DLD1 (cell line): ENCODE measurements around the gene CPNE4.

Experiments
- in situ Hi-C: cut with HindIII; loops from 2 replicates; pipeline ENCODE4 v1.10.0; 2017; ENCODE audit warnings: low sequenced_read_pairs

Gene CPNE4

GRCh38 chr3:132017137-132017536 lies 17.7 kb downstream of the CPNE4 start:
- in situ Hi-C loops = no loop called here

DNA sequence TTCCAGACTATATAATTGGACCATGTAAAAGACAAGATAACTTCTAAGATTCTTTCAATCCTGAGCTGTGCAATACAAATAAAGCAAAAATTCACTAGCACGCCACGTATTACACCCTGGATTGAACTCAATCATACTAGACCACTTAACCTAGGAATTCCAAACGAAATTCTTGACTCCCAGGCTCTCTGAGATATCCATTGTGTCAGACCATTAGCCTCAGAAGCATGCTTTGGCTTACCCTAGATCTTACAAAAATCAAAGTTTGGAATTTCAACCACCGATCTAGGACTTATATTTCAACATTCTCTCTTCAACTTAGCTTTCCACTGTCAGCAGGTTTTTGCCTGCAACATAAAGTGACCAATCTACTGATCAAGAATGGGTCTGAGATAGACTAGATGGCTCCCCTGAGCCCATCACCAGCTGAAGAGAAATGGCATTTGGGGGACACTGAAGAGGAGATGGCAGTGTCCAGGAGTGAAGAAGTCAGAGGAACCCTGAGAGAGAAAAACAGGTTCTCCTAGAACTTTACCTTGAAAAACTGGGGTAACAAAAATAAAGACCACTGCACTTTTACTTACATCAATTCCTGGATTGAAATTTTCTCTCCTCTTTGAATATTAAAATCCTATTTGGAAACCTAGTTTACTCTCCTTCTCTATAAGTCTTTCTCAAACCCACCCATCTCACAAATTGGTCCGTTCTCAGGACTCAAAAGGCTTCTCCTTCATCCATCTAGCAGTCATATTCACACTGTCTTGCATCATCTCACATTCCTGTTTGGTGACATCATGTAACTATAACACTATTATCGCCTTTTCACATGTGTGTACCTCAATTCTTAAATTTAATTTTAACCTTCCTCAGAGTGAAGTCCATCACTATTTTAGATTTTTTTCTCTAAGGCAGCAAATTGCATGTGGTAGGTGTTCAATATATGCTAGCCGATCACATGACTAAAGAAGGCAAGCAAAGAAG lies 18.5 kb downstream of the CPNE4 start:
- in situ Hi-C loops = no loop called here

DNA sequence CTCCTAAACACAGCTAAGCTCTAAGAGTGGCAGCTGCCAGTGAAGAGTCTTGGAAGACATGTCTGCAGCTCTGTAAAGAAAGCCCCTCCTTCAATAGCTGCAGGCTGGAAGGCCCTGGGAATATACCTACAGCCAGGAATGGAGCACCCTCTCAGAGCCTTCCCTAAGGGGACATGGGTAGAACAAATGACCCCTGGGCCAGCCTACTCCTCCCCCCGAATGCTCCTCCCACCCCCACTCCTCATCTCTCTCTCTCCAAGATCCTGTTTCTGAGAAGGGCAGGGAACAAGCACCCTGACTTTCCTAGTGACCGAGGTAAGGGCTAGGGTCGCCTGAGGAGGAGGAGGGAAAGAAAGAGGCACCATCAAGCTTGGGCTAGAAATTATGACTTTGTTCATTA lies 20.7 kb downstream of the CPNE4 start:
- in situ Hi-C loops = no loop called here

- in situ Hi-C loops = no loop called here
Observed at GRCh38 chr3:132009241-132009640, 25.6 kb downstream of the CPNE4 start.

DNA sequence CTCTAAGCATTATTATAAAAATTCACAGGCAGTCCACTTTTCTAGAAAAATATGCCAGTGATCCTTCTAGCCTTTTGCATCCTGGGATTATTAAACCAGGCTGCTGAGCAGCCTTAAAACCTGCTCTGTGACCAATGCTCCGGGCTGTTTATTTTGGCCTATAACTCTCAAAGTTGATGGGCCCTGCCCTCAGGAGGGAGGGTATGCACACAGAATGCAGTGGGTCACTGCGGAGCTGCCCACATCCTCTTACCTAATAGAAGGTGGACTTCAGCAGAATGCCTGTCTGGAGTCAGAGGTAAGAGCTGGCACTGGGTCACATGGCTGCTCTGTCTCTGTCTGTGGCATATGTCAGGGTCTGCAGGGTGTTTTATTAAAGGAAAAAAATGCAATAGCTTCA lies 26.0 kb downstream of the CPNE4 start:
- in situ Hi-C loops = no loop called here

GRCh38 chr3:132007617-132008016 lies 27.2 kb downstream of the CPNE4 start:
- in situ Hi-C loops = no loop called here

DNA sequence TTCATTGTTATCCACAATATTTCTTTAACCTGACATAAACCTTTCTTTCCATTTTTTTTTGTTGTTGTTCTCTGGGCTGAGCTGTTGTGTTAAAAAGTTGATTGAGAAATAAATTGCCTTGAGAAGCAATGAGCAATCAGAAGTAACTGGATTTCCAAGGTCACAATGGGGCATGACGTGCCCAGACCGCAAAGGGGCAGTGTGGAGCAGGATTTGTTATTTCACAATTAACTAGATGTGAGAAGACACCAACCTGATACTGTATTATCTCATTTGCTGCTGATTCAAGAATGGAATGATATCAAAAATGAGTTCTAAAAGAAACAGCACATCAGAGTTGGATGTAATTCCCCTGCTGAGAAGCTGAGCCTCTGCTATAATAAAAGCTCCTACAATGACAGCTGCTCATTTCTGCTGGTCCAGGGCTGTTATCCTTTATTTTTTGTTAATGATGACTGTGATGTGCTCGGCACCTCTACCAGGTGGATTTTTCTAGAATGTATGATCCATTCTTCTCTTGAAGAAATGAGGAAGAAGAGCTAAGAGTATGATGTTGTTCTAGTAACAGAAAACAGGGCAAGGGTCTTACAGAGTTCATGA lies 28.1 kb downstream of the CPNE4 start:
- in situ Hi-C loops = no loop called here

DNA sequence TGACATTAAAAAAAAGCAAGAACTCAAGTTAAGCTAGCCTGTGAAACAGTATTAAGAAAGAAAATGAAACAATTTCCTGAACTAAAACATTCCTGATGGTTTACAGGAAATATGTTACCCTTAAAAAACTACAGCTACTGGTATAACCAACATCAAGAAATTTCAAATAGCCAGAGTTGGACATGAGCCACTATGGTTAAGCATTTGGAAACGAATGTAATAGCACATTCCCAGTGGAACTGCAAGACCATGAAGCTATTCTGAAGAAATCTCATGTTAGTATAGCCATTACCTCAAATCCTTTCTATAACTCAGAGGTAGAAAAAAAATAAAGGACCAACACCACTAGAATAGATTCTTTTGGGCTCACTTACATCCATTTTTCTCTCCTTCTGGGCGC lies 30.2 kb downstream of the CPNE4 start:
- in situ Hi-C loops = no loop called here

DNA sequence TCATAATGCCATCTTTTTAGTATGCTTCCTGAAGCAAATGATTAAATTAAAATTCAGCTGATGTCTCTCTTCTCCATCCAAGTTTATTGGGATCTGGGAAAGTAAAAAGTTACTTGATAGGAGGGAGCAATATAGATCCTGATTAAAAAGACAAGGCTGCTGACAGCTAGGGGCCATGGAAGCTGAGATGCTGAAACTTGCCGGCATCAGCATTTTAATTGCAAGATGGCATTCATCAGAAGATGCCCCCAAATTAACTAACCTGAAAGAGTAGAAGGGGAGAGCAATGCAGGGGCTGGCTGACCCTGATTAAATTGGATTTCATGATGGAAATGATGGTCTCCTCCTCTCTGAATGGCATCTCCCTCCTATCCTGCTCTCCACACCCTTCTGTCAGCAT lies 31.1 kb downstream of the CPNE4 start:
- in situ Hi-C loops = no loop called here

DNA sequence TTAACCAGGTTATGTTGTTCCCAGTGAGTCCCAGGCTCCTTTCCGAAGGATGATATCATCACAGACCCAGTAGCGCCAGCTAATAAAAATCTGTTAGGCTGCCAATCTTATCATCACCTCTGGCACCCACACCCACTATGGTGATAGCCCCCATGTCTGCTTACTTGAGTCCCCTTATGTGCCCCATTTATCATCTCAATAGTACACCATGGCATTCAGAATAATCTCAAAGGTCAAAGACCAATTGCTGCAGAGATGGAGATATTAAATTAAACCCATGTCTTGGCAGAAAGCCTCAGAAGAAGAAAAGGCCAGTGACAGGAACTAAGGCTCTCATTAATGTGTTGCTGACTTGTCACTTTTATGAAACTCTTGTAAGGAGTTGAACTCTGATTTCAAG lies 32.8 kb downstream of the CPNE4 start:
- in situ Hi-C loops = no loop called here

- in situ Hi-C loops = no loop called here
Observed at GRCh38 chr3:132001036-132001435, 33.8 kb downstream of the CPNE4 start.

- in situ Hi-C loops = no loop called here
Observed at GRCh38 chr3:131998027-131998426, 36.8 kb downstream of the CPNE4 start.

GRCh38 chr3:131995891-131996290 lies 38.9 kb downstream of the CPNE4 start:
- in situ Hi-C loops = no loop called here

GRCh38 chr3:131989318-131989717 lies 45.5 kb downstream of the CPNE4 start:
- in situ Hi-C loops = no loop called here

- in situ Hi-C loops = no loop called here
Observed at GRCh38 chr3:131988209-131988608, 46.6 kb downstream of the CPNE4 start.

DNA sequence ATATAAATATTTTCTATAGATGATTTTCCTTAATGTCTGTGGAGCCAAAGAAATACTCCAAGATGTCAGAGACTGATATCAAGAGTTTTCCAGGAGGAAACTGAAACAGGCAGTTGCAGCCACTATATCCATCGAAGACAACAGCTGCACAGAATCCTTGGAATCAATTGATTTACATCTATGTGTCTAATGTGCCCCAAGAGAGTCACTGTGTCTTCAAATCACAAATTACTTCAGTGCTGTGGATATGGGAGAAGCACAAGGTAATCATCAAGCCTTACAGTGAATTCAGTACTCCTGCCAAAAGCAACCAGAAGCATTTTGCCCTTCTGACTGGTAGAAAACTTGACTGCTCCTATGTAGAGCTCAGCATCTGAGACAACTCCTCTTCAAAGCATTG lies 51.1 kb downstream of the CPNE4 start:
- in situ Hi-C loops = no loop called here

DNA sequence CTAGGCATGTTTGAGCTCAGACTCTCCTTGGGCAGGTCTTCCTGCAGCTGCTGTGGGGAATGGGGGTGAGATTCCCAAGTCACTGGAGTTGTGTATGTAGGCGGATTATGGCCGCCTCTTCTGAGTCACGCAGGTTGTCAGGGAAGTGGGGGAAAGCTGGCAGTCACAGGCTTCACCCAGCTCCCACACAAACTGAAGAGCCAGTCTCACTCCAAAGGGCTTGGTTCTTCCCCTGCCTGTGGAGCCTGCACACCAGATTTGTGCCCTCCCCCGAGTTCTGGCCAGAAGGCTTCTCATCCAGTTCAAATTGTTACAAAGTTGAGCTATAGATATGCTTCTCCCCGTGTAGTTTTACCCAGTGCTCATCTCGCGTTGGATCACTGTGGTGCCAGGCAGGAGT lies 53.5 kb downstream of the CPNE4 start:
- in situ Hi-C loops = no loop called here

GRCh38 chr3:131976448-131976847 lies 58.4 kb downstream of the CPNE4 start:
- in situ Hi-C loops = no loop called here

DNA sequence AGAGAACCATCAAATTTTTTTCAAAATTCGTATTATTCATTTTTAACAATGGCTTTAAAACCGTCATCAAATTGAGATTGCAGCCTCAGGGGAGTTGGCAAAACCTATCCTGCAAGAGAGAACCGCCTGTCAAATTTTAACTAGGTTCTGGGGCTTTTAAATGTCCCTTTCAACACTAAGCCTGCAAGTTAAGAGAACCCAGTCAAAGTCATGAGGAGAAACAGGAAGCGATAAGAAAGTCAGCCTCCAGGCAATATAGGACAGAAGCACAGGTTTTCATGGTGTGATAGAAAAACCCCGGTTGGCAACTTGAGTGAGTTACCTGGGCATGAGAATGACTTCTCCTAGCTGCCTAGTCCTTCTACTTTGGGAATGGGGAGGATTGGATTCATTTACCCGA lies 59.8 kb downstream of the CPNE4 start:
- in situ Hi-C loops = no loop called here

GRCh38 chr3:131973731-131974130 lies 61.1 kb downstream of the CPNE4 start:
- in situ Hi-C loops = no loop called here

GRCh38 chr3:131972550-131972949 lies 62.3 kb downstream of the CPNE4 start:
- in situ Hi-C loops = no loop called here

DNA sequence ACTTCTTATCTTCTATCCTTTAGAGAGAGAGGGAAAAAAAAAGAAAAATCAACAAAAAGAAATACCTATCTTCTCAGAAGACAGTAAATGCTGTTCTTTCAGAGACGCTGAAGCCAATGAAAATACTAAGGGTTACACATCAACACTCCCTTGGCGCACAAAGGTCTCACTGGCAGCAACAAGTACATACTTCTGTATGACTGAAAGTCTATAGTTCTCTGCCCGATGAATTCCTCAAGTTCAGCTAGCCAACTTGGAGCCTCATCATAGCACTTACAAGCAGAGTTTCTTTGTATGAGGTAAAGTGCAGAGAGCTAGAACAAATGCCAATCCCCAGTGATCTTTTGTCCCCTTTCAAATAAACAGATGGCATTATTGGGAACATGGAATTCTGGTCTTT lies 62.7 kb downstream of the CPNE4 start:
- in situ Hi-C loops = no loop called here
